Left lobe of liver (tissue), 2 donors: ENCODE results near the gene NSMF. TPM values are rescaled to one million over a fixed set of nuclear protein-coding genes. Genes with fewer than 3 reads are reported as not detected.
"Not testable (repeated sequence)": the region's sequence is repeated elsewhere in the genome, so short reads cannot be mapped to it uniquely, and the experiment has no call there.

ENCODE experiments used
- ATAC-seq: fragments of 200-7000 bp; cut with Tn5 transposase; one replicate; pipeline ENCODE4 v1.9.1; 2020; ENCODE audit warnings: mild to moderate bottlenecking, moderate library complexity
- DNase-seq: peaks from one replicate; pipeline ENCODE4 v3.0.0-alpha.2; 2020; ENCODE audit warnings: low spot score
- total RNA-seq: library from RNA; stranded (reverse); gene quantifications from one replicate; pipeline ENCODE4 v1.2.1, GENCODE V29; 2021
- donor health status: DM: no; HTN: no; CAD: no; lungs with moderate emphysema.
- donor health status: DM: no; HTN: yes; CAD: no.

Gene NSMF
- total RNA-seq, 1 donor from 2014 or later: 23.0 TPM

- no peak for ATAC-seq
- DNase-seq: no peak
Observed at GRCh38 chr9:137417161-137418021, 41.7 kb downstream of the NSMF start.

- ATAC-seq: no peak
- DNase-seq: no peak
Observed at GRCh38 chr9:137416563-137417151, 42.5 kb downstream of the NSMF start.

GRCh38 chr9:137416006-137416562, 43.0 kb downstream of the NSMF start:
- ATAC-seq (no peak), DNase-seq (no peak)

- no peak for DNase-seq
- ATAC-seq: no peak
Observed at GRCh38 chr9:137415451-137415850, 43.7 kb downstream of the NSMF start.

- no peak for ATAC-seq
- no peak for DNase-seq
Observed at GRCh38 chr9:137412431-137412830, 46.7 kb downstream of the NSMF start.

GRCh38 chr9:137411645-137412380, 47.3 kb downstream of the NSMF start:
- DNase-seq (peak; percentile 52), ATAC-seq (peak; percentile 8)

GRCh38 chr9:137411260-137411644, 47.9 kb downstream of the NSMF start:
- ATAC-seq: no peak
- no peak for DNase-seq

GRCh38 chr9:137410891-137411249, 48.3 kb downstream of the NSMF start:
- ATAC-seq (no peak), DNase-seq (no peak)

- ATAC-seq, DNase-seq: not testable (repeated sequence)
Observed at GRCh38 chr9:137410236-137410890, 48.8 kb downstream of the NSMF start.

GRCh38 chr9:137409515-137409914, 49.6 kb downstream of the NSMF start:
- DNase-seq (no peak), ATAC-seq (no peak)

- ATAC-seq (no peak), DNase-seq (no peak)
Observed at GRCh38 chr9:137408651-137409405, 50.3 kb downstream of the NSMF start.

- DNase-seq (no peak), ATAC-seq (peak; percentile 2)
Observed at GRCh38 chr9:137407590-137408300, 51.4 kb downstream of the NSMF start.

- DNase-seq (peak; percentile 63), ATAC-seq (peak; percentile 92)
Observed at GRCh38 chr9:137406876-137407589, 52.1 kb downstream of the NSMF start.

- no peak for DNase-seq
- ATAC-seq: no peak
Observed at GRCh38 chr9:137406085-137406760, 52.9 kb downstream of the NSMF start.

GRCh38 chr9:137405677-137406081, 53.5 kb downstream of the NSMF start:
- DNase-seq (no peak), ATAC-seq (no peak)

- ATAC-seq (no peak), DNase-seq (no peak)
Observed at GRCh38 chr9:137404961-137405567, 54.1 kb downstream of the NSMF start.

- no peak for ATAC-seq
- no peak for DNase-seq
Observed at GRCh38 chr9:137403269-137403668, 55.9 kb downstream of the NSMF start.

- no peak for ATAC-seq
- no peak for DNase-seq
Observed at GRCh38 chr9:137402746-137403145, 56.4 kb downstream of the NSMF start.
